OCI-LY1 (cell line): ENCODE measurements around the gene FDXR.

Source experiments
- H2AFZ ChIP-seq: fragments of 200-600 bp; sonication (generic), shearing (Covaris generic); 2 replicates; pipeline ENCODE4 v1.6.0; 2014; ENCODE audit warnings: antibody characterized with exemption, mild to moderate bottlenecking, low read length
- H3F3A ChIP-seq: fragments of 200-600 bp; sonication (generic), shearing (Covaris generic); 2 replicates; pipeline ENCODE4 v1.6.0; 2014; ENCODE audit warnings: mild to moderate bottlenecking, antibody characterized with exemption, low read length, moderate library complexity; ENCODE audit not compliant: insufficient read depth
- H3K27ac ChIP-seq: fragments of 200-600 bp; sonication (generic); 2 replicates; pipeline ENCODE4 v1.5.1; 2014; ENCODE audit warnings: low read length, mixed run types, mild to moderate bottlenecking, low read depth; ENCODE audit not compliant: poor library complexity, severe bottlenecking
- H3K27me3 ChIP-seq: fragments of 200-600 bp; sonication (generic); 2 replicates; pipeline ENCODE4 v1.6.0; 2014; ENCODE audit warnings: antibody characterized with exemption, mild to moderate bottlenecking, low read length, moderate library complexity; ENCODE audit not compliant: insufficient read depth
- H3K36me3 ChIP-seq: fragments of 200-600 bp; sonication (generic); 2 replicates; pipeline ENCODE4 v1.6.1; 2014; ENCODE audit warnings: mild to moderate bottlenecking, antibody characterized with exemption, low read length, moderate library complexity, mixed read lengths; ENCODE audit not compliant: insufficient read depth
- H3K4me1 ChIP-seq: fragments of 200-600 bp; sonication (generic); 2 replicates; pipeline ENCODE4 v1.5.1; 2014; ENCODE audit warnings: mild to moderate bottlenecking, low read length, moderate library complexity; ENCODE audit not compliant: insufficient read depth, severe bottlenecking
- H3K4me2 ChIP-seq: fragments of 200-600 bp; sonication (generic), shearing (Covaris generic); 2 replicates; pipeline ENCODE4 v1.6.1; 2014; ENCODE audit warnings: low read length
- H3K4me3 ChIP-seq: fragments of 200-600 bp; sonication (generic); 2 replicates; pipeline ENCODE4 v1.5.1; 2014; ENCODE audit warnings: low read length, low read depth, mild to moderate bottlenecking, mixed read lengths; ENCODE audit not compliant: poor library complexity, severe bottlenecking
- H3K79me2 ChIP-seq: fragments of 200-600 bp; shearing (Covaris generic); 2 replicates; pipeline ENCODE4 v1.6.1; 2016; ENCODE audit warnings: mixed run types, low read length, mixed read lengths; ENCODE audit not compliant: insufficient read depth
- H3K9ac ChIP-seq: fragments of 200-600 bp; sonication (generic), shearing (Covaris generic); 2 replicates; pipeline ENCODE4 v1.6.1; 2014; ENCODE audit warnings: mild to moderate bottlenecking, low read length, mixed read lengths
- H3K9me2 ChIP-seq: fragments of 200-600 bp; sonication (generic), shearing (Covaris generic); 2 replicates; pipeline ENCODE4 v1.6.1; 2014; ENCODE audit warnings: low read depth, mild to moderate bottlenecking, low read length, mixed read lengths
- H3K9me3 ChIP-seq: fragments of 200-600 bp; shearing (Covaris generic); 2 replicates; pipeline ENCODE4 v1.6.1; 2014; ENCODE audit warnings: low read length, mixed read lengths
- H4K20me1 ChIP-seq: fragments of 200-600 bp; sonication (generic), shearing (Covaris generic); 2 replicates; pipeline ENCODE4 v1.6.0; 2016; ENCODE audit warnings: mild to moderate bottlenecking, low read length; ENCODE audit not compliant: insufficient read depth
- EZH2 ChIP-seq: fragments of 200-600 bp; sonication (generic), shearing (Covaris generic); IDR thresholded peaks from 2 replicates; pipeline ENCODE4 v1.8.0; 2017; ENCODE audit warnings: borderline replicate concordance, mixed run types, mild to moderate bottlenecking, antibody characterized with exemption, low read length, moderate library complexity, mixed read lengths
- TF ChIP-seq, protein P1 (sequence below): fragments of 200-600 bp; sonication (generic), shearing (Covaris generic); IDR thresholded peaks from 2 replicates; pipeline ENCODE4 v1.5.1; 2017; ENCODE audit warnings: mild to moderate bottlenecking, antibody characterized with exemption, low read length, moderate library complexity, mixed read lengths

The FDXR gene

GRCh38 chr17:74892013-74892841 is 19.4 kb upstream of the FDXR start:
- Histone ChIP-seq H3K79me2 (no peaks in the 10 kb centered on the region), H3K27me3 (peaks cover 2% of the 10 kb centered on the region; the same call in 1 of the 2 replicates), H3K9me3 (no peaks in the 10 kb centered on the region), H3K27ac (no peak overlapping the region), H3K9ac (no peak overlapping the region), H3K4me1 (no peaks in the 10 kb centered on the region), H3K9me2 (no peaks in the 10 kb centered on the region), H3K4me3 (no peak overlapping the region), H3K4me2 (no peak overlapping the region), H3F3A (no peaks in the 10 kb centered on the region), H2AFZ (no peak overlapping the region), H3K36me3 (no peaks in the 10 kb centered on the region), H4K20me1 (no peaks in the 10 kb centered on the region)
- TF ChIP-seq, protein P1, sequence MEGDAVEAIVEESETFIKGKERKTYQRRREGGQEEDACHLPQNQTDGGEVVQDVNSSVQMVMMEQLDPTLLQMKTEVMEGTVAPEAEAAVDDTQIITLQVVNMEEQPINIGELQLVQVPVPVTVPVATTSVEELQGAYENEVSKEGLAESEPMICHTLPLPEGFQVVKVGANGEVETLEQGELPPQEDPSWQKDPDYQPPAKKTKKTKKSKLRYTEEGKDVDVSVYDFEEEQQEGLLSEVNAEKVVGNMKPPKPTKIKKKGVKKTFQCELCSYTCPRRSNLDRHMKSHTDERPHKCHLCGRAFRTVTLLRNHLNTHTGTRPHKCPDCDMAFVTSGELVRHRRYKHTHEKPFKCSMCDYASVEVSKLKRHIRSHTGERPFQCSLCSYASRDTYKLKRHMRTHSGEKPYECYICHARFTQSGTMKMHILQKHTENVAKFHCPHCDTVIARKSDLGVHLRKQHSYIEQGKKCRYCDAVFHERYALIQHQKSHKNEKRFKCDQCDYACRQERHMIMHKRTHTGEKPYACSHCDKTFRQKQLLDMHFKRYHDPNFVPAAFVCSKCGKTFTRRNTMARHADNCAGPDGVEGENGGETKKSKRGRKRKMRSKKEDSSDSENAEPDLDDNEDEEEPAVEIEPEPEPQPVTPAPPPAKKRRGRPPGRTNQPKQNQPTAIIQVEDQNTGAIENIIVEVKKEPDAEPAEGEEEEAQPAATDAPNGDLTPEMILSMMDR = no peak
- no peak for TF ChIP-seq EZH2

DNA sequence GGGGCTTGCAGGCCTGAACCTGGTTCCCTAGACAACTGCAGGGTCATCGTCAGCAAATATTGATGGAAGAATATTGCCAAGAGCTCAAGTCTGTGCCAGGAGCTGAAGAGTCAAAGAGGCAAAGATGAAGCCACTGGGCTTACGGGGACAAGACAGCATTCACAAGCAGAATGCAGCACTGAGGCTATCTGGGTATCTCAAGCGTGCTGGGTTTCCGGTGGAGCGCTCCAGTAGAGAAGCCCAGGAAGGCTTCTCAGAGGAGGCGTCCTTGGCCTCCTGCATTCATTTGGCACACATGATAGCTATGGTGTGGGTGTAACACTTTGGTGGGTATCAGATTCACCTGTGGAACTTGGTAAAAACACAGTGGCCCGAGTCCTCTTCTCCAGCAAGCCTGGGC is 17.8 kb upstream of the FDXR start:
- Histone ChIP-seq H3K9ac (no peak overlapping the region), H3K4me3 (no peak overlapping the region), H4K20me1 (no peaks in the 10 kb centered on the region), H3K4me1 (no peaks in the 10 kb centered on the region), H3K9me2 (no peaks in the 10 kb centered on the region), H3K27ac (no peak overlapping the region), H3K9me3 (no peaks in the 10 kb centered on the region), H3F3A (no peaks in the 10 kb centered on the region), H3K27me3 (peaks cover 10% of the 10 kb centered on the region; the same call in 1 of the 2 replicates), H3K79me2 (no peaks in the 10 kb centered on the region), H3K36me3 (no peaks in the 10 kb centered on the region), H2AFZ (no peak overlapping the region), H3K4me2 (no peak overlapping the region)
- TF ChIP-seq, protein P1 = no peak
- no peak for TF ChIP-seq EZH2

DNA sequence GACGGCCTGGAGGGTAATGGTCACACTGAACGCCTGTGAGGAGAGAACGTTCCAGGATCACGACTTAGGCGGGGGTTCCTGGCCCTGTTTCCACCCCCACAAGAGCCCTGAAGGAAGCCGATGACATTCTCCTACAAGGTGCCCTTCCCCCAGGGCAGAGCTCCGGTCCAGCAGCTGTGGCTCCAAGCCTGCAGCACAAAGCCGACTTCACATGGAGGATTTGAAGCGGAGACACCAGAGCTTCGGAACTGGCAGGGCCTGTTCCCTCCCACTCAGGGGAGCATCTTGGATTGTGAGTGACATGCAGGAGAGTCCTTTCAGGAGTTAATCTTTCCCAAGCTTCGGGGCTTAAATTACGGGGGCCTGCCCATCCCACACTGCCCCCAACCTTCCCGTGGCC is 15.7 kb upstream of the FDXR start:
- Histone ChIP-seq H3K27me3 (peaks cover 10% of the 10 kb centered on the region; the same call in 1 of the 2 replicates), H3K4me1 (no peaks in the 10 kb centered on the region)

More for the DNA sequence above, 15.7 kb upstream of the FDXR start:
- Histone ChIP-seq H3K27ac (no peak overlapping the region), H3K79me2 (no peaks in the 10 kb centered on the region), H4K20me1 (no peaks in the 10 kb centered on the region), H3K36me3 (no peaks in the 10 kb centered on the region), H3F3A (no peaks in the 10 kb centered on the region), H3K4me2 (no peak overlapping the region), H3K9ac (no peak overlapping the region), H3K9me3 (no peaks in the 10 kb centered on the region), H2AFZ (no peak overlapping the region), H3K4me3 (no peak overlapping the region), H3K9me2 (no peaks in the 10 kb centered on the region)
- no peak for TF ChIP-seq EZH2
